Breast epithelium (tissue), 3 donors: ENCODE measurements around the gene NRG3.

ENCODE experiments used
- POLR2AphosphoS5 ChIP-seq, 3 donors: sonication (generic); formaldehyde crosslinking; IDR thresholded peaks; one replicate each; pipeline ENCODE4 v1.6.1; 2017; ENCODE audit warnings: antibody characterized with exemption in 3 of 3
- TF ChIP-seq, protein P1 (sequence below), 3 donors: fragments of 450-650 bp; IDR thresholded peaks; one replicate each; pipeline ENCODE4 v1.5.1; 2016 to 2017; ENCODE audit warnings: antibody characterized with exemption in 3 of 3, mild to moderate bottlenecking in 3 of 3, moderate library complexity in 3 of 3

DNA sequence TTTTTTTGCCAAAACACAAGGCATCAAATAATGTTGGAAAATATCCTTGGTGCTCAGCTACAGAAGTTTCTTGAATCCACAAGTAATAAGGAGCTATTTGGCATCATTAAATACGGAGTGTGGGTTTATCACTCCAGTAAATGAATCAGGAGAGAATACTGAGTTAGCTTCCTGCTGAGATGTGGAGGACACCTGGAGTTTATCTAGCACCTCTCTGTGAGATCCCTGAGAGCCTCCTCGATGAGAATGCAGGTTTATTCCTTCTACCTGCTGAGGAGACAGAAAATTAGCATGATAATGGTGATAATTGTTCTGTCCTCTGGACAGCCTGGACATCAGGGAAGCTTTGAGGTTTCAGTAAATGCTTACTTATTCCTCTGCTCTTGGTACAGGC is 40.5 kb downstream of the NRG3 start:
- TF ChIP-seq POLR2AphosphoS5 (IDR thresholded peaks at IDR 0.05) = no peak
- TF ChIP-seq, protein P1, sequence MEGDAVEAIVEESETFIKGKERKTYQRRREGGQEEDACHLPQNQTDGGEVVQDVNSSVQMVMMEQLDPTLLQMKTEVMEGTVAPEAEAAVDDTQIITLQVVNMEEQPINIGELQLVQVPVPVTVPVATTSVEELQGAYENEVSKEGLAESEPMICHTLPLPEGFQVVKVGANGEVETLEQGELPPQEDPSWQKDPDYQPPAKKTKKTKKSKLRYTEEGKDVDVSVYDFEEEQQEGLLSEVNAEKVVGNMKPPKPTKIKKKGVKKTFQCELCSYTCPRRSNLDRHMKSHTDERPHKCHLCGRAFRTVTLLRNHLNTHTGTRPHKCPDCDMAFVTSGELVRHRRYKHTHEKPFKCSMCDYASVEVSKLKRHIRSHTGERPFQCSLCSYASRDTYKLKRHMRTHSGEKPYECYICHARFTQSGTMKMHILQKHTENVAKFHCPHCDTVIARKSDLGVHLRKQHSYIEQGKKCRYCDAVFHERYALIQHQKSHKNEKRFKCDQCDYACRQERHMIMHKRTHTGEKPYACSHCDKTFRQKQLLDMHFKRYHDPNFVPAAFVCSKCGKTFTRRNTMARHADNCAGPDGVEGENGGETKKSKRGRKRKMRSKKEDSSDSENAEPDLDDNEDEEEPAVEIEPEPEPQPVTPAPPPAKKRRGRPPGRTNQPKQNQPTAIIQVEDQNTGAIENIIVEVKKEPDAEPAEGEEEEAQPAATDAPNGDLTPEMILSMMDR (IDR thresholded peaks at IDR 0.05) = no peak
